Peyer's patch (tissue), 4 donors: Measurements from ENCODE around the gene FGF6.

Experiments
- POLR2A ChIP-seq, 2 donors: fragments of 450-650 bp; IDR thresholded peaks; one replicate each; pipeline ENCODE4 v1.5.1; 2017; ENCODE audit warnings: antibody characterized with exemption in 2 of 2, mild to moderate bottlenecking in 2 of 2, moderate library complexity in 2 of 2
- TF ChIP-seq, protein P1 (sequence below), 6 experiments: fragments of 450-650 bp in 4 of 6; fragments of 200-600 bp in 2 of 6; sonication (generic) in 1 of 6; IDR thresholded peaks; one replicate each; pipeline ENCODE4 v1.5.1; 2017 to 2019; ENCODE audit warnings: antibody characterized with exemption in 6 of 6, mild to moderate bottlenecking in 3 of 6, moderate library complexity in 1 of 6

DNA sequence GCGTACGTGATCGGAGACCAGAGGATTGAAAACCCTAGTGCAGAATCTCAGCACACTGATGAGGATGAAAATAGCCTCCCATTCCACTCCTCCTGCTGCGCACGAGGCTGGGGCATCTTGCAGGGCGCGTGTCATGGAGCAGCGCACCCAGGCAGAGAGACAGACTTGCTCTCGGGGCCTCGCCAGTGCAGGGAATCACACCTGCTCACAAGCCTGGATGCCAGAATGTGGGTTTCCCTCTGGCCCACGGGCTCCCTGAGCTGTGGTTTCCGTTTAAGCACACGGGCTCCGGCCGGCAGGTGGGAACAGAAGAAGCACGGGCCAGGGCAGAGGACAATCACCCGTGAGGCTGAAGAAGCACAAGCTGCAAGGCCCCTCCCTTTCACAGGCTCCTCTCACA lies 2.0 kb downstream of the FGF6 start:
- TF ChIP-seq, protein P1, sequence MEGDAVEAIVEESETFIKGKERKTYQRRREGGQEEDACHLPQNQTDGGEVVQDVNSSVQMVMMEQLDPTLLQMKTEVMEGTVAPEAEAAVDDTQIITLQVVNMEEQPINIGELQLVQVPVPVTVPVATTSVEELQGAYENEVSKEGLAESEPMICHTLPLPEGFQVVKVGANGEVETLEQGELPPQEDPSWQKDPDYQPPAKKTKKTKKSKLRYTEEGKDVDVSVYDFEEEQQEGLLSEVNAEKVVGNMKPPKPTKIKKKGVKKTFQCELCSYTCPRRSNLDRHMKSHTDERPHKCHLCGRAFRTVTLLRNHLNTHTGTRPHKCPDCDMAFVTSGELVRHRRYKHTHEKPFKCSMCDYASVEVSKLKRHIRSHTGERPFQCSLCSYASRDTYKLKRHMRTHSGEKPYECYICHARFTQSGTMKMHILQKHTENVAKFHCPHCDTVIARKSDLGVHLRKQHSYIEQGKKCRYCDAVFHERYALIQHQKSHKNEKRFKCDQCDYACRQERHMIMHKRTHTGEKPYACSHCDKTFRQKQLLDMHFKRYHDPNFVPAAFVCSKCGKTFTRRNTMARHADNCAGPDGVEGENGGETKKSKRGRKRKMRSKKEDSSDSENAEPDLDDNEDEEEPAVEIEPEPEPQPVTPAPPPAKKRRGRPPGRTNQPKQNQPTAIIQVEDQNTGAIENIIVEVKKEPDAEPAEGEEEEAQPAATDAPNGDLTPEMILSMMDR (IDR thresholded peaks at IDR 0.05) = no peak
- no peak for TF ChIP-seq POLR2A (IDR thresholded peaks at IDR 0.05)
